ENCODE data around the gene DLG2. TPM values are rescaled to one million over a fixed set of nuclear protein-coding genes. Genes with fewer than 3 reads are reported as not detected.
"Not testable (repeated sequence)": the region's sequence is repeated elsewhere in the genome, so short reads cannot be mapped to it uniquely, and the experiment has no call there.

The DLG2 gene
- total RNA-seq, 2 experiments from 2014 or later, result 6.9 to 8.2 TPM

GRCh38 chr11:85672105-85672902, 45.2 kb upstream of the DLG2 start:
- no peaks in the 10 kb centered on the region for H3K9me2 ChIP-seq (ENCODE audit: insufficient read depth, low read length)
- peaks cover 5% of the 10 kb centered on the region for H3K4me1 ChIP-seq (ENCODE audit: insufficient read depth, low read length, poor library complexity, severe bottlenecking)
- CTCF ChIA-PET (ENCODE audit: unreplicated experiment), result no interaction called here
- H3K4me3 ChIP-seq (ENCODE audit: low read depth, low read length, poor library complexity, severe bottlenecking), result no peak overlapping the region
- TF ChIP-seq CTCF (conservative IDR thresholded peaks at IDR 0.05; ENCODE audit: low read length), result no peak
- no peak for TF ChIP-seq EZH2phosphoT487 (IDR thresholded peaks at IDR 0.05; ENCODE audit: borderline replicate concordance, low read depth, low read length)
- H3K9me3 ChIP-seq (ENCODE audit: low read length), result no peaks in the 10 kb centered on the region
- H3K79me2 ChIP-seq (ENCODE audit: insufficient read depth, low read depth, low read length), result no peaks in the 10 kb centered on the region
- BruUV-seq (replicated peaks), result no TSS peak
- DNase-seq (ENCODE audit: low spot score), result no peak
- POLR2A ChIA-PET, result interaction anchor here (1.6 kb wide), 1 partner anchor 18 kb away, joined by 3 read pairs; no protein-coding TSS in a partner anchor
- no peaks in the 10 kb centered on the region for H4K20me1 ChIP-seq (ENCODE audit: insufficient read depth, low read length)
- no peak overlapping the region for H2AFZ ChIP-seq (ENCODE audit: low read length)
- no peak overlapping the region for H3K27ac ChIP-seq (ENCODE audit: low read depth, low read length, poor library complexity, severe bottlenecking)
- H3K4me2 ChIP-seq (ENCODE audit: low read length), result no peak overlapping the region
- no peaks in the 10 kb centered on the region for H3K36me3 ChIP-seq (ENCODE audit: insufficient read depth, low read length)
- intact Hi-C loops (cut with micrococcal nuclease; ENCODE audit: unreplicated experiment), result no loop called here

GRCh38 chr11:85670949-85671663, 44.0 kb upstream of the DLG2 start:
- POLR2A ChIA-PET, result interaction anchor here (0.6 kb wide), 1 partner anchor 30 kb away, joined by 3 read pairs; no protein-coding TSS in a partner anchor
- H3K27ac ChIP-seq (ENCODE audit: low read depth, low read length, poor library complexity, severe bottlenecking); DNase-seq (ENCODE audit: low spot score); H3K9me2 ChIP-seq (ENCODE audit: insufficient read depth, low read length); intact Hi-C loops (cut with micrococcal nuclease; ENCODE audit: unreplicated experiment); H2AFZ ChIP-seq (ENCODE audit: low read length); H3K4me1 ChIP-seq (ENCODE audit: insufficient read depth, low read length, poor library complexity, severe bottlenecking); CTCF ChIA-PET (ENCODE audit: unreplicated experiment); BruUV-seq (replicated peaks); H3K36me3 ChIP-seq (ENCODE audit: insufficient read depth, low read length); H3K4me3 ChIP-seq (ENCODE audit: low read depth, low read length, poor library complexity, severe bottlenecking); H3K9me3 ChIP-seq (ENCODE audit: low read length); H3K79me2 ChIP-seq (ENCODE audit: insufficient read depth, low read depth, low read length); H3K4me2 ChIP-seq (ENCODE audit: low read length); H4K20me1 ChIP-seq (ENCODE audit: insufficient read depth, low read length): not testable (repeated sequence)

GRCh38 chr11:85668157-85668556, 41.0 kb upstream of the DLG2 start:
- H3K36me3 ChIP-seq (ENCODE audit: insufficient read depth, low read length), result peaks cover 8% of the 10 kb centered on the region
- no peak overlapping the region for H2AFZ ChIP-seq (ENCODE audit: low read length)
- H3K4me2 ChIP-seq (ENCODE audit: low read length), result no peak overlapping the region
- no peak overlapping the region for H3K27ac ChIP-seq (ENCODE audit: low read depth, low read length, poor library complexity, severe bottlenecking)
- no peak for DNase-seq (ENCODE audit: low spot score)
- no peaks in the 10 kb centered on the region for H3K9me2 ChIP-seq (ENCODE audit: insufficient read depth, low read length)
- CTCF ChIA-PET (ENCODE audit: unreplicated experiment), result no interaction called here
- TF ChIP-seq CTCF (conservative IDR thresholded peaks at IDR 0.05; ENCODE audit: low read length) (no peak), EZH2phosphoT487 (IDR thresholded peaks at IDR 0.05; ENCODE audit: borderline replicate concordance, low read depth, low read length) (no peak)
- H4K20me1 ChIP-seq (ENCODE audit: insufficient read depth, low read length), result peaks cover 7% of the 10 kb centered on the region
- intact Hi-C loops (cut with micrococcal nuclease; ENCODE audit: unreplicated experiment), result no loop called here
- H3K4me3 ChIP-seq (ENCODE audit: low read depth, low read length, poor library complexity, severe bottlenecking), result no peak overlapping the region
- peaks cover 16% of the 10 kb centered on the region for H3K79me2 ChIP-seq (ENCODE audit: insufficient read depth, low read depth, low read length)
- H3K9me3 ChIP-seq (ENCODE audit: low read length), result no peaks in the 10 kb centered on the region
- no TSS peak for BruUV-seq (replicated peaks)
- H3K4me1 ChIP-seq (ENCODE audit: insufficient read depth, low read length, poor library complexity, severe bottlenecking), result peaks cover 14% of the 10 kb centered on the region
- POLR2A ChIA-PET, result interaction anchor here (0.5 to 1.3 kb wide), 5 partner anchors 18 to 414 kb away, joined by 3 to 7 read pairs (median 3); partner anchors contain the start of genes CCDC89, DLG2 and TMEM126B
